ENCODE data around the gene TEC. TPM values are rescaled to one million over a fixed set of nuclear protein-coding genes. Genes with fewer than 3 reads are reported as not detected.

The TEC gene
- total and polyA plus RNA-seq, 4 experiments from 2014 or later = 0.87 to 4.2 (median 2.3) TPM

DNA sequence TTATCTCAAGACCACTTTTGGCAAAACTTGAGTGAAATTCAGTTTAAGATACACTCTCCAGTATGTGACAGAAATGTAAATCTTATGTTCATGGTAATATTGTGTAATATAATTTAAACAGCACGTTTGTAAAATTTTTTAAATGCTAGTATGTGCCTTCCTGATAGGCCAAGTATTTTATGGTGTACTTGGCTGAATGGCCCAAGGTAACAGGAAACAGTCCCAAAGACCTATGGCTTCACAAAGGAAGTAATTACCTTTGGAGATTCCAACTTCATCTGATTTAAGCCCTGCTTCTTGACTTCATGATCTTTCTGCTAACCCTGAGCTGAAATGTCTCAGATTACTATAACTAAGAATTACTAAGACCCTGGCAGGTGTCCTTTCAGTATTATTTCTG is 20.3 kb downstream of the TEC start:
- no peak overlapping the region for H3K4me3 Mint-ChIP-seq
- intact Hi-C loops (cut with micrococcal nuclease) = no loop called here
- H3K36me3 ChIP-seq (ENCODE audit: insufficient read depth, low read length) = no peaks in the 10 kb centered on the region
- H3K27ac Mint-ChIP-seq = no peak overlapping the region
- H3K36me3 Mint-ChIP-seq = no peaks in the 10 kb centered on the region
- H3K9me3 Mint-ChIP-seq = peaks cover 0 to 3% (median 0%) of the 10 kb centered on the region in 8 donors
- POLR2A ChIA-PET (ENCODE audit: partially characterized antibody) = no interaction called here
- H3K27me3 ChIP-seq (ENCODE audit: insufficient read depth, low read length) = no peaks in the 10 kb centered on the region
- H3K9me3 ChIP-seq (ENCODE audit: control insufficient read depth in 1 of 2, low read length in 2 of 2) = no peaks in the 10 kb centered on the region
- peaks cover 0 to 2% of the 10 kb centered on the region in 2 donors for H3K27me3 Mint-ChIP-seq
- no peak overlapping the region for H3K4me3 ChIP-seq (ENCODE audit: low read length in 2 of 2)
- no peaks in the 10 kb centered on the region for H3K4me1 ChIP-seq (ENCODE audit: insufficient read depth, low read length)
- no peak overlapping the region for H3K27ac ChIP-seq (ENCODE audit: low read depth, low read length)
- peaks cover 0 to 2% (median 0%) of the 10 kb centered on the region in 4 donors for H3K4me1 Mint-ChIP-seq
- CTCF ChIA-PET (ENCODE audit: partially characterized antibody) = interaction anchor here (1.1 kb wide), 1 partner anchor 12 kb away, joined by 3 read pairs; no protein-coding TSS in a partner anchor
- no peak for DNase-seq

DNA sequence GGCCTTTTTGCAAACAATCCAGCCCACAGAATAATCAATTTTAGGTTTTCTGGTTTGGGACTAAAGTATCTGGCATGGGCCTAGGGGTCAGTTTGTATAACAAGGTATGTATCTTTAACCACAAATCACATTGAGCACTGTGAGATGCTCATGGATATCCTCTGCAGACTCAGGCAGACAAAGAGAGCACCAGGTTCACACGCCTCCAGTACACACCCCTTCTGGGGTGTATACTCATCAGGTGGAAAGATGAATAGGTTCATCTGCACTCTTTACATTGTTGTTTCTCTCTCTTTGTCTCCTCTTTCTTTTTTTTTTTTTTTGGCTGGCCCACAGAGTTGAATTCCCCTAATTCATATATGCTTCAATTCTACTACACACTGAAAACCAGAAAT is 21.1 kb downstream of the TEC start:
- Mint-ChIP-seq H3K36me3 (no peaks in the 10 kb centered on the region), H3K9me3 (peaks cover 0 to 3% (median 0%) of the 10 kb centered on the region in 8 donors), H3K27ac (no peak overlapping the region), H3K27me3 (no peaks in the 10 kb centered on the region), H3K4me1 (peaks cover 0 to 4% (median 0%) of the 10 kb centered on the region in 4 donors), H3K4me3 (no peak overlapping the region)
- H3K27ac ChIP-seq (ENCODE audit: low read depth, low read length) = no peak overlapping the region
- no peak for DNase-seq
- ChIA-PET POLR2A (ENCODE audit: partially characterized antibody) (no interaction called here), CTCF (ENCODE audit: partially characterized antibody) (no interaction called here)
- no peaks in the 10 kb centered on the region for H3K9me3 ChIP-seq (ENCODE audit: control insufficient read depth in 1 of 2, low read length in 2 of 2)
- no peaks in the 10 kb centered on the region for H3K4me1 ChIP-seq (ENCODE audit: insufficient read depth, low read length)
- H3K36me3 ChIP-seq (ENCODE audit: insufficient read depth, low read length) = no peaks in the 10 kb centered on the region
- intact Hi-C loops (cut with micrococcal nuclease) = no loop called here
- no peaks in the 10 kb centered on the region for H3K27me3 ChIP-seq (ENCODE audit: insufficient read depth, low read length)
- no peak overlapping the region for H3K4me3 ChIP-seq (ENCODE audit: low read length in 2 of 2)

- H3K4me1 Mint-ChIP-seq = peaks cover 0 to 4% (median 0%) of the 10 kb centered on the region in 4 donors
- H3K9me3 ChIP-seq (ENCODE audit: control insufficient read depth in 1 of 2, low read length in 2 of 2) = no peaks in the 10 kb centered on the region
- H3K27me3 Mint-ChIP-seq = no peaks in the 10 kb centered on the region
- no peaks in the 10 kb centered on the region for H3K36me3 ChIP-seq (ENCODE audit: insufficient read depth, low read length)
- H3K4me1 ChIP-seq (ENCODE audit: insufficient read depth, low read length) = no peaks in the 10 kb centered on the region
- peaks cover 0 to 3% (median 0%) of the 10 kb centered on the region in 8 donors for H3K9me3 Mint-ChIP-seq
- H3K4me3 Mint-ChIP-seq = no peak overlapping the region
- ChIA-PET CTCF (ENCODE audit: partially characterized antibody) (interaction anchor here (0.7 kb wide), 1 partner anchor 28 kb away, joined by 3 read pairs; no protein-coding TSS in a partner anchor), POLR2A (ENCODE audit: partially characterized antibody) (no interaction called here)
- no peak for DNase-seq
- no peaks in the 10 kb centered on the region for H3K36me3 Mint-ChIP-seq
- H3K27ac ChIP-seq (ENCODE audit: low read depth, low read length) = no peak overlapping the region
- H3K27me3 ChIP-seq (ENCODE audit: insufficient read depth, low read length) = no peaks in the 10 kb centered on the region
- intact Hi-C loops (cut with micrococcal nuclease) = no loop called here
- H3K27ac Mint-ChIP-seq = no peak overlapping the region
- H3K4me3 ChIP-seq (ENCODE audit: low read length in 2 of 2) = no peak overlapping the region
These were observed 21.6 kb downstream of the TEC start for GRCh38 chr4:48247878-48248558.

- no peaks in the 10 kb centered on the region for H3K9me3 ChIP-seq (ENCODE audit: control insufficient read depth in 1 of 2, low read length in 2 of 2)
- H3K27ac Mint-ChIP-seq = no peak overlapping the region
- POLR2A ChIA-PET (ENCODE audit: partially characterized antibody) = no interaction called here
- H3K27me3 Mint-ChIP-seq = no peaks in the 10 kb centered on the region
- H3K4me1 Mint-ChIP-seq = peaks cover 0 to 4% (median 0%) of the 10 kb centered on the region in 4 donors
- no peaks in the 10 kb centered on the region for H3K4me1 ChIP-seq (ENCODE audit: insufficient read depth, low read length)
- no peak overlapping the region for H3K4me3 Mint-ChIP-seq
- intact Hi-C loops (cut with micrococcal nuclease) = no loop called here
- CTCF ChIA-PET (ENCODE audit: partially characterized antibody) = interaction anchor here (0.7 kb wide), 1 partner anchor 28 kb away, joined by 3 read pairs; no protein-coding TSS in a partner anchor
- no peak for DNase-seq
- H3K4me3 ChIP-seq (ENCODE audit: low read length in 2 of 2) = no peak overlapping the region
- H3K36me3 ChIP-seq (ENCODE audit: insufficient read depth, low read length) = no peaks in the 10 kb centered on the region
- H3K9me3 Mint-ChIP-seq = peaks cover 0 to 3% (median 0%) of the 10 kb centered on the region in 8 donors
- no peaks in the 10 kb centered on the region for H3K27me3 ChIP-seq (ENCODE audit: insufficient read depth, low read length)
- no peaks in the 10 kb centered on the region for H3K36me3 Mint-ChIP-seq
- no peak overlapping the region for H3K27ac ChIP-seq (ENCODE audit: low read depth, low read length)
These were observed 22.3 kb downstream of the TEC start for GRCh38 chr4:48247142-48247877.

- Histone ChIP-seq H3K27me3 (ENCODE audit: insufficient read depth, low read length) (no peaks in the 10 kb centered on the region), H3K9me3 (ENCODE audit: control insufficient read depth in 1 of 2, low read length in 2 of 2) (no peaks in the 10 kb centered on the region), H3K36me3 (ENCODE audit: insufficient read depth, low read length) (no peaks in the 10 kb centered on the region), H3K4me3 (ENCODE audit: low read length in 2 of 2) (no peak overlapping the region), H3K27ac (ENCODE audit: low read depth, low read length) (no peak overlapping the region), H3K4me1 (ENCODE audit: insufficient read depth, low read length) (no peaks in the 10 kb centered on the region)
- Mint-ChIP-seq H3K4me1 (peaks cover 0 to 2% (median 0%) of the 10 kb centered on the region in 4 donors), H3K36me3 (no peaks in the 10 kb centered on the region), H3K4me3 (no peak overlapping the region), H3K9me3 (peaks cover 0 to 3% (median 0%) of the 10 kb centered on the region in 8 donors), H3K27me3 (peaks cover 0 to 2% of the 10 kb centered on the region in 2 donors), H3K27ac (no peak overlapping the region)
- ChIA-PET CTCF (ENCODE audit: partially characterized antibody) (no interaction called here), POLR2A (ENCODE audit: partially characterized antibody) (no interaction called here)
- intact Hi-C loops (cut with micrococcal nuclease) = no loop called here
- DNase-seq = no peak
These were observed 25.0 kb downstream of the TEC start for GRCh38 chr4:48244665-48245064.

GRCh38 chr4:48243887-48244286 is 25.8 kb downstream of the TEC start:
- H3K36me3 Mint-ChIP-seq = no peaks in the 10 kb centered on the region
- ChIA-PET CTCF (ENCODE audit: partially characterized antibody) (no interaction called here), POLR2A (ENCODE audit: partially characterized antibody) (interaction anchor here (0.6 kb wide), 1 partner anchor 47 kb away, joined by 3 read pairs; no protein-coding TSS in a partner anchor)
- H3K27me3 Mint-ChIP-seq = peaks cover 0 to 2% of the 10 kb centered on the region in 2 donors
- H3K4me3 ChIP-seq (ENCODE audit: low read length in 2 of 2) = no peak overlapping the region
- no peaks in the 10 kb centered on the region for H3K27me3 ChIP-seq (ENCODE audit: insufficient read depth, low read length)
- H3K27ac Mint-ChIP-seq = no peak overlapping the region
- intact Hi-C loops (cut with micrococcal nuclease) = no loop called here
- H3K4me3 Mint-ChIP-seq = no peak overlapping the region
- H3K9me3 ChIP-seq (ENCODE audit: control insufficient read depth in 1 of 2, low read length in 2 of 2) = no peaks in the 10 kb centered on the region
- no peak overlapping the region for H3K27ac ChIP-seq (ENCODE audit: low read depth, low read length)
- H3K9me3 Mint-ChIP-seq = peaks cover 0 to 3% (median 0%) of the 10 kb centered on the region in 8 donors
- H3K4me1 Mint-ChIP-seq = peaks cover 0 to 2% (median 0%) of the 10 kb centered on the region in 4 donors
- no peaks in the 10 kb centered on the region for H3K4me1 ChIP-seq (ENCODE audit: insufficient read depth, low read length)
- DNase-seq = no peak
- no peaks in the 10 kb centered on the region for H3K36me3 ChIP-seq (ENCODE audit: insufficient read depth, low read length)

- Histone ChIP-seq H3K4me1 (ENCODE audit: insufficient read depth, low read length) (no peaks in the 10 kb centered on the region), H3K27ac (ENCODE audit: low read depth, low read length) (no peak overlapping the region), H3K36me3 (ENCODE audit: insufficient read depth, low read length) (no peaks in the 10 kb centered on the region), H3K4me3 (ENCODE audit: low read length in 2 of 2) (no peak overlapping the region), H3K9me3 (ENCODE audit: control insufficient read depth in 1 of 2, low read length in 2 of 2) (no peaks in the 10 kb centered on the region), H3K27me3 (ENCODE audit: insufficient read depth, low read length) (no peaks in the 10 kb centered on the region)
- peaks cover 0 to 3% (median 0%) of the 10 kb centered on the region in 8 donors for H3K9me3 Mint-ChIP-seq
- H3K36me3 Mint-ChIP-seq = no peaks in the 10 kb centered on the region
- DNase-seq = no peak
- H3K4me1 Mint-ChIP-seq = peaks cover 0 to 2% (median 0%) of the 10 kb centered on the region in 4 donors
- no peak overlapping the region for H3K4me3 Mint-ChIP-seq
- H3K27ac Mint-ChIP-seq = no peak overlapping the region
- ChIA-PET CTCF (ENCODE audit: partially characterized antibody) (no interaction called here), POLR2A (ENCODE audit: partially characterized antibody) (interaction anchor here (0.6 kb wide), 1 partner anchor 46 kb away, joined by 3 read pairs; no protein-coding TSS in a partner anchor)
- intact Hi-C loops (cut with micrococcal nuclease) = no loop called here
- peaks cover 0 to 2% of the 10 kb centered on the region in 2 donors for H3K27me3 Mint-ChIP-seq
These were observed 26.2 kb downstream of the TEC start for GRCh38 chr4:48243429-48243828.

Measured in CD4-positive, alpha-beta memory T cell (primary cell).